ENCODE measurements around the gene ZNF708.
"Not testable (repeated sequence)": the region's sequence is repeated elsewhere in the genome, so short reads cannot be mapped to it uniquely, and the experiment has no call there.

Gene ZNF708

GRCh38 chr19:21328885-21329605 lies at the start of gene ZNF708:
TSS of gene ZNF708 (minus strand) at chr19:21329410. CDS start at chr19:21329212, 198 bp downstream.
- DNase-seq, result peak; percentile 57 to 64

- no peak for DNase-seq
Measured at GRCh38 chr19:21362291-21362690, 33.1 kb upstream of the ZNF708 start.

- DNase-seq, result peak; percentile 77 to 80
Measured at GRCh38 chr19:21358768-21359451, 29.7 kb upstream of the ZNF708 start, which contains the start of gene ZNF738. TSS of gene ZNF738 (plus strand) at chr19:21359000. CDS start at chr19:21359141, 141 bp downstream.

- no peak for DNase-seq
Measured at GRCh38 chr19:21352830-21353229, 23.6 kb upstream of the ZNF708 start.

- DNase-seq, result not testable (repeated sequence)
Measured at GRCh38 chr19:21344841-21345240, 15.6 kb upstream of the ZNF708 start.

- no peak for DNase-seq
Measured at GRCh38 chr19:21335721-21336120, 6.5 kb upstream of the ZNF708 start.

GRCh38 chr19:21328406-21328805 lies 804 bp downstream of the ZNF708 start:
- DNase-seq, result no peak

- no peak for DNase-seq
Measured at GRCh38 chr19:21326169-21326568, 3.0 kb downstream of the ZNF708 start.

GRCh38 chr19:21323000-21323399 lies 6.2 kb downstream of the ZNF708 start:
- DNase-seq, result no peak

- DNase-seq, result no peak
Measured at GRCh38 chr19:21322528-21322927, 6.7 kb downstream of the ZNF708 start.

- no peak for DNase-seq
Measured at GRCh38 chr19:21321996-21322395, 7.2 kb downstream of the ZNF708 start.

- DNase-seq, result no peak
Measured at GRCh38 chr19:21321134-21321533, 8.1 kb downstream of the ZNF708 start.

- no peak for DNase-seq
Measured at GRCh38 chr19:21317821-21318220, 11.4 kb downstream of the ZNF708 start.

GRCh38 chr19:21314676-21315075 lies 14.5 kb downstream of the ZNF708 start:
- no peak for DNase-seq

GRCh38 chr19:21312807-21313206 lies 16.4 kb downstream of the ZNF708 start:
- not testable (repeated sequence) for DNase-seq

- no peak for DNase-seq
Measured at GRCh38 chr19:21308773-21309172, 20.4 kb downstream of the ZNF708 start.

GRCh38 chr19:21306881-21307479 lies 22.2 kb downstream of the ZNF708 start:
- DNase-seq, result not testable (repeated sequence)

GRCh38 chr19:21293768-21294167 lies 35.4 kb downstream of the ZNF708 start:
- not testable (repeated sequence) for DNase-seq

- no peak for DNase-seq
Measured at GRCh38 chr19:21269813-21270212, 59.4 kb downstream of the ZNF708 start.

- DNase-seq, result no peak
Measured at GRCh38 chr19:21264891-21265290, 64.3 kb downstream of the ZNF708 start.

GRCh38 chr19:21264416-21264815 lies 64.8 kb downstream of the ZNF708 start:
- DNase-seq, result no peak

GRCh38 chr19:21260848-21261381 lies 68.3 kb downstream of the ZNF708 start:
- not testable (repeated sequence) for DNase-seq

- no peak for DNase-seq
Measured at GRCh38 chr19:21260164-21260847, 68.9 kb downstream of the ZNF708 start.

Measured in activated CD4-positive, alpha-beta T cell treated with anti-CD3 and anti-CD28 coated beads for 4 hours (primary cell).